Esophagus muscularis mucosa (tissue), 3 donors: ENCODE data around the gene MRPS7.

Experiments used
- POLR2A ChIP-seq: fragments of 450-650 bp; IDR thresholded peaks from one replicate; pipeline ENCODE4 v1.6.1; 2017; ENCODE audit warnings: antibody characterized with exemption, moderate library complexity, mild to moderate bottlenecking, low read depth
- POLR2AphosphoS5 ChIP-seq, 2 donors: sonication (generic); formaldehyde crosslinking; IDR thresholded peaks; one replicate each; pipeline ENCODE4 v1.6.1; 2017; ENCODE audit warnings: antibody characterized with exemption in 2 of 2
- TF ChIP-seq, protein P1 (sequence below), 3 experiments: fragments of 200-600 bp in 2 of 3; fragments of 450-650 bp in 1 of 3; sonication (generic) in 2 of 3; IDR thresholded peaks; one replicate each; pipeline ENCODE4 v1.5.1; 2017 to 2019; ENCODE audit warnings: antibody characterized with exemption in 3 of 3, mild to moderate bottlenecking in 2 of 3, moderate library complexity in 1 of 3

DNA sequence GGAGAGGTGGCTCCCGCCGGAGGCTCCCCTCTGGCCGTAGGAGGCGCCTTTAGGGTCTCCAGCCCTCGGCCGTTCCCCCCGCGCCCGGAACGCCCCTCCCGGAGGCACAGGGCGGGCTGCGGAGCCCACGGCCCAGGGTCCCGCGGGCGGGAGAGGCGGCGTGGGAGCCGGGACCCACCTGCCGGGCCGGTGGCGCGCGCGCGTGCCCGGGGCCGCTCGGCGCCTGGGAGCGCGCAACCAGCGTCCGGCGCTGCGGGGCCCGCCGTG, 9.2 kb downstream of the MRPS7 start, which contains the start of gene MIF4GD:
- peak; percentile 49 for TF ChIP-seq POLR2A
- TF ChIP-seq POLR2AphosphoS5 (IDR thresholded peaks at IDR 0.05), result peak in 1 of 2 donors; percentile 49
- TF ChIP-seq, protein P1, sequence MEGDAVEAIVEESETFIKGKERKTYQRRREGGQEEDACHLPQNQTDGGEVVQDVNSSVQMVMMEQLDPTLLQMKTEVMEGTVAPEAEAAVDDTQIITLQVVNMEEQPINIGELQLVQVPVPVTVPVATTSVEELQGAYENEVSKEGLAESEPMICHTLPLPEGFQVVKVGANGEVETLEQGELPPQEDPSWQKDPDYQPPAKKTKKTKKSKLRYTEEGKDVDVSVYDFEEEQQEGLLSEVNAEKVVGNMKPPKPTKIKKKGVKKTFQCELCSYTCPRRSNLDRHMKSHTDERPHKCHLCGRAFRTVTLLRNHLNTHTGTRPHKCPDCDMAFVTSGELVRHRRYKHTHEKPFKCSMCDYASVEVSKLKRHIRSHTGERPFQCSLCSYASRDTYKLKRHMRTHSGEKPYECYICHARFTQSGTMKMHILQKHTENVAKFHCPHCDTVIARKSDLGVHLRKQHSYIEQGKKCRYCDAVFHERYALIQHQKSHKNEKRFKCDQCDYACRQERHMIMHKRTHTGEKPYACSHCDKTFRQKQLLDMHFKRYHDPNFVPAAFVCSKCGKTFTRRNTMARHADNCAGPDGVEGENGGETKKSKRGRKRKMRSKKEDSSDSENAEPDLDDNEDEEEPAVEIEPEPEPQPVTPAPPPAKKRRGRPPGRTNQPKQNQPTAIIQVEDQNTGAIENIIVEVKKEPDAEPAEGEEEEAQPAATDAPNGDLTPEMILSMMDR (IDR thresholded peaks at IDR 0.05), result no peak
